OCI-LY7 (cell line): ENCODE results near the gene RBL2.

Experiments
- EZH2phosphoT487 ChIP-seq: fragments of 200-600 bp; sonication (generic); IDR thresholded peaks from 2 replicates; pipeline ENCODE4 v1.6.1; 2018; ENCODE audit warnings: low read depth, borderline replicate concordance, mild to moderate bottlenecking, mixed run types, antibody characterized with exemption, low read length, moderate library complexity, mixed read lengths
- TF ChIP-seq, protein P1 (sequence below): fragments of 200-600 bp; sonication (generic); conservative IDR thresholded peaks from 2 replicates; pipeline ENCODE4 v1.5.1; 2014; ENCODE audit warnings: mild to moderate bottlenecking, antibody characterized with exemption, low read length, moderate library complexity, mixed read lengths

- TF ChIP-seq, protein P1, sequence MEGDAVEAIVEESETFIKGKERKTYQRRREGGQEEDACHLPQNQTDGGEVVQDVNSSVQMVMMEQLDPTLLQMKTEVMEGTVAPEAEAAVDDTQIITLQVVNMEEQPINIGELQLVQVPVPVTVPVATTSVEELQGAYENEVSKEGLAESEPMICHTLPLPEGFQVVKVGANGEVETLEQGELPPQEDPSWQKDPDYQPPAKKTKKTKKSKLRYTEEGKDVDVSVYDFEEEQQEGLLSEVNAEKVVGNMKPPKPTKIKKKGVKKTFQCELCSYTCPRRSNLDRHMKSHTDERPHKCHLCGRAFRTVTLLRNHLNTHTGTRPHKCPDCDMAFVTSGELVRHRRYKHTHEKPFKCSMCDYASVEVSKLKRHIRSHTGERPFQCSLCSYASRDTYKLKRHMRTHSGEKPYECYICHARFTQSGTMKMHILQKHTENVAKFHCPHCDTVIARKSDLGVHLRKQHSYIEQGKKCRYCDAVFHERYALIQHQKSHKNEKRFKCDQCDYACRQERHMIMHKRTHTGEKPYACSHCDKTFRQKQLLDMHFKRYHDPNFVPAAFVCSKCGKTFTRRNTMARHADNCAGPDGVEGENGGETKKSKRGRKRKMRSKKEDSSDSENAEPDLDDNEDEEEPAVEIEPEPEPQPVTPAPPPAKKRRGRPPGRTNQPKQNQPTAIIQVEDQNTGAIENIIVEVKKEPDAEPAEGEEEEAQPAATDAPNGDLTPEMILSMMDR, result no peak
- no peak for TF ChIP-seq EZH2phosphoT487
These were observed at the start of gene RBL2 for GRCh38 chr16:53434377-53435065.
